GM23338 (cell line): Measurements from ENCODE around the gene ZNF236. TPM values are rescaled to one million over a fixed set of nuclear protein-coding genes. Genes with fewer than 3 reads are reported as not detected.

Experiments
- ATAC-seq: fragments of 200-7000 bp; cut with Tn5 transposase; 3 replicates; pipeline ENCODE4 v1.9.1; 2020
- DNase-seq: peaks from one replicate; pipeline ENCODE4 v3.0.0-alpha.2; 2015; ENCODE audit warnings: low spot score
- H2AFZ ChIP-seq: fragments of 200-600 bp; sonication (generic); 2 replicates; pipeline ENCODE4 v1.8.0; 2016; ENCODE audit warnings: antibody characterized with exemption, mild to moderate bottlenecking, moderate library complexity
- H3F3A ChIP-seq: fragments of 200-600 bp; sonication (generic); replicated peaks from 2 replicates; pipeline ENCODE4 v1.8.0; 2017; ENCODE audit warnings: antibody characterized with exemption, mixed run types, low read depth
- H3K27ac ChIP-seq: fragments of 200-600 bp; sonication (generic); 2 replicates; pipeline ENCODE4 v1.6.1; 2016; ENCODE audit warnings: low read depth
- H3K27me3 ChIP-seq: fragments of 200-600 bp; sonication (generic); 2 replicates; pipeline ENCODE4 v1.8.0; 2016; ENCODE audit warnings: mild to moderate bottlenecking, mixed run types, moderate library complexity; ENCODE audit not compliant: insufficient read depth
- H3K36me3 ChIP-seq: fragments of 200-600 bp; sonication (generic); 2 replicates; pipeline ENCODE4 v1.8.0; 2016; ENCODE audit warnings: mild to moderate bottlenecking; ENCODE audit not compliant: insufficient read depth
- H3K4me1 ChIP-seq: fragments of 200-600 bp; sonication (generic); 2 replicates; pipeline ENCODE4 v1.8.0; 2016; ENCODE audit warnings: mild to moderate bottlenecking, moderate library complexity; ENCODE audit not compliant: insufficient read depth
- H3K4me2 ChIP-seq: fragments of 200-600 bp; sonication (generic); 2 replicates; pipeline ENCODE4 v1.7.1; 2017; ENCODE audit warnings: mixed run types
- H3K4me3 ChIP-seq: fragments of 200-600 bp; sonication (generic); 2 replicates; pipeline ENCODE4 v1.6.1; 2016; ENCODE audit warnings: mixed run types
- H3K79me2 ChIP-seq: fragments of 200-600 bp; sonication (generic); replicated peaks from 2 replicates; pipeline ENCODE4 v1.8.0; 2017; ENCODE audit warnings: mild to moderate bottlenecking; ENCODE audit not compliant: insufficient read depth
- H3K9me2 ChIP-seq: fragments of 200-600 bp; sonication (generic); 2 replicates; pipeline ENCODE4 v1.8.0; 2017; ENCODE audit not compliant: insufficient read depth
- H4K20me1 ChIP-seq: fragments of 200-600 bp; sonication (generic); replicated peaks from 2 replicates; pipeline ENCODE4 v1.8.0; 2017; ENCODE audit warnings: mild to moderate bottlenecking; ENCODE audit not compliant: insufficient read depth
- H3K27ac Mint-ChIP-seq: 2 replicates; pipeline ENCODE4 v1.8.0; 2020; ENCODE audit warnings: inconsistent platforms, mild to moderate bottlenecking, moderate library complexity, mixed read lengths
- H3K27me3 Mint-ChIP-seq: 3 replicates; pipeline ENCODE4 v1.8.0; 2022; ENCODE audit warnings: low read depth, mild to moderate bottlenecking, moderate library complexity, mixed read lengths, inconsistent platforms; ENCODE audit not compliant: insufficient read depth, poor library complexity
- H3K36me3 Mint-ChIP-seq: 3 replicates; pipeline ENCODE4 v1.8.0; 2021; ENCODE audit warnings: low read depth, mild to moderate bottlenecking, inconsistent platforms, moderate library complexity, mixed read lengths
- H3K4me1 Mint-ChIP-seq: 3 replicates; pipeline ENCODE4 v1.8.0; 2020; ENCODE audit warnings: mild to moderate bottlenecking, inconsistent platforms, mixed read lengths
- H3K4me3 Mint-ChIP-seq: 3 replicates; pipeline ENCODE4 v1.8.0; 2021; ENCODE audit warnings: moderate library complexity, mild to moderate bottlenecking, inconsistent platforms, mixed read lengths
- H3K9me3 Mint-ChIP-seq: 3 replicates; pipeline ENCODE4 v1.8.0; 2020; ENCODE audit warnings: moderate library complexity, mild to moderate bottlenecking, inconsistent platforms, mixed read lengths
- CTCF ChIP-seq, 2 experiments: fragments of 200-600 bp in 1 of 2; sonication (generic) in 1 of 2; conservative IDR thresholded peaks; 2 replicates each; pipeline versions ENCODE4 v1.5.1 to v1.6.1; 2016 to 2017; ENCODE audit warnings: antibody characterized with exemption in 2 of 2, low read depth in 2 of 2, mild to moderate bottlenecking in 2 of 2, moderate library complexity in 1 of 2
- ETS1 ChIP-seq: IDR thresholded peaks from 2 replicates; pipeline ENCODE4 v1.6.1; 2016; ENCODE audit warnings: antibody characterized with exemption
- EZH2 ChIP-seq: fragments of 200-600 bp; sonication (generic); IDR thresholded peaks from one replicate; pipeline ENCODE4 v1.8.0; 2017; ENCODE audit warnings: antibody characterized with exemption, mild to moderate bottlenecking, low read depth; ENCODE audit not compliant: unreplicated experiment
- EZH2phosphoT487 ChIP-seq: fragments of 200-600 bp; sonication (generic); IDR thresholded peaks from one replicate; pipeline ENCODE4 v1.8.1; 2018; ENCODE audit warnings: antibody characterized with exemption; ENCODE audit not compliant: unreplicated experiment
- JUNB ChIP-seq: IDR thresholded peaks from one replicate; pipeline ENCODE4 v1.6.1; 2016; ENCODE audit warnings: antibody characterized with exemption; ENCODE audit not compliant: unreplicated experiment
- NANOG ChIP-seq: IDR thresholded peaks from 2 replicates; pipeline ENCODE4 v1.6.1; 2016; ENCODE audit warnings: antibody characterized with exemption, borderline replicate concordance
- POLR2AphosphoS5 ChIP-seq: IDR thresholded peaks from 2 replicates; pipeline ENCODE4 v1.6.1; 2016; ENCODE audit warnings: antibody characterized with exemption, low read depth
- REST ChIP-seq: IDR thresholded peaks from one replicate; pipeline ENCODE4 v1.6.1; 2018; ENCODE audit warnings: antibody characterized with exemption; ENCODE audit not compliant: unreplicated experiment
- STAT1 ChIP-seq: IDR thresholded peaks from one replicate; pipeline ENCODE4 v1.6.1; 2016; ENCODE audit warnings: antibody characterized with exemption; ENCODE audit not compliant: unreplicated experiment
- ZNF114 ChIP-seq: fragments of 250-450 bp; sonication (Bioruptor Pico); IDR thresholded peaks from 2 replicates; pipeline ENCODE4 v1.5.0; 2020; ENCODE audit warnings: mild to moderate bottlenecking, moderate library complexity
- ZNF331 ChIP-seq: fragments of 250-450 bp; sonication (Bioruptor Pico); IDR thresholded peaks from 2 replicates; pipeline ENCODE4 v1.5.0; 2020; ENCODE audit warnings: low read depth, mild to moderate bottlenecking, moderate library complexity
- ZNF462 ChIP-seq: fragments of 250-450 bp; sonication (Bioruptor Pico); IDR thresholded peaks from 2 replicates; pipeline ENCODE4 v1.5.0; 2020; ENCODE audit warnings: mild to moderate bottlenecking, moderate library complexity
- polyA plus RNA-seq: library from polyadenylated mRNA; unstranded; fragments of >200 nt; fragmentation: Nextera tagmentation; extraction: Ambion mirVana; gene quantifications from 2 replicates; pipeline ENCODE4 v1.2.1, GENCODE V29; 2016
- total RNA-seq: library from RNA; depleted of rRNA; stranded (reverse); fragments of >200 nt; shearing (Covaris generic); gene quantifications from 2 replicates; pipeline ENCODE4 v1.2.3, GENCODE V29; 2014

The ZNF236 gene
- total and polyA plus RNA-seq, 2 experiments from 2014 or later, result 8.9 to 16.3 TPM

- TF ChIP-seq ZNF462 (no peak), NANOG (no peak), EZH2 (no peak), JUNB (no peak), REST (no peak), ZNF331 (no peak), ZNF114 (no peak)
Observed at GRCh38 chr18:76938619-76939018, 116.3 kb downstream of the ZNF236 start (continued).

GRCh38 chr18:76941284-76941683 is 118.9 kb downstream of the ZNF236 start:
- Histone ChIP-seq H4K20me1 (no peaks in the 10 kb centered on the region), H3K27me3 (no peaks in the 10 kb centered on the region), H3K4me1 (no peaks in the 10 kb centered on the region), H2AFZ (no peak overlapping the region), H3F3A (no peaks in the 10 kb centered on the region), H3K9me2 (no peaks in the 10 kb centered on the region), H3K4me2 (no peak overlapping the region), H3K36me3 (no peaks in the 10 kb centered on the region), H3K79me2 (no peaks in the 10 kb centered on the region), H3K27ac (no peak overlapping the region), H3K4me3 (no peak overlapping the region)
- TF ChIP-seq NANOG (no peak), ETS1 (no peak), CTCF (conservative IDR thresholded peaks at IDR 0.05; ENCODE audit: low read depth in 2 of 2) (no peak), ZNF331 (no peak), POLR2AphosphoS5 (no peak), STAT1 (no peak), EZH2phosphoT487 (no peak), EZH2 (no peak)
- Mint-ChIP-seq H3K27me3 (no peaks in the 10 kb centered on the region), H3K27ac (no peak overlapping the region), H3K9me3 (peaks cover 4% of the 10 kb centered on the region; the same call in 2 of the 3 replicates), H3K4me3 (no peak overlapping the region), H3K36me3 (peaks cover 20% of the 10 kb centered on the region), H3K4me1 (no peaks in the 10 kb centered on the region)
- DNase-seq, result no peak
- no peak for ATAC-seq
